ENCODE measurements around the gene FAM3D. TPM values are rescaled to one million over a fixed set of nuclear protein-coding genes. Genes with fewer than 3 reads are reported as not detected.

FAM3D gene
- total RNA-seq, 5 donors from 2014 or later (not counting 1 experiment from before 2014, with no cell fraction given): 0.38 to 0.41 TPM; not detected in 3

GRCh38 chr3:58623961-58624360 is 42.6 kb downstream of the FAM3D start:
- no peak for ATAC-seq (replicated peaks in 1 of 4)
- Mint-ChIP-seq H3K27ac (no peak overlapping the region), H3K4me3 (no peak overlapping the region), H3K36me3 (no peaks in the 10 kb centered on the region), H3K9me3 (no peaks in the 10 kb centered on the region), H3K4me1 (peaks cover 0 to 2% (median 0%) of the 10 kb centered on the region in 3 donors), H3K27me3 (no peaks in the 10 kb centered on the region)
- Histone ChIP-seq H3K36me3 (ENCODE audit: control insufficient read depth in 2 of 2, extremely low read depth in 1 of 2, insufficient read depth in 1 of 2, low read length in 1 of 2) (no peaks in the 10 kb centered on the region), H3K4me1 (ENCODE audit: control insufficient read depth in 1 of 2, extremely low read depth in 1 of 2, insufficient read depth in 2 of 2, low read length in 2 of 2) (no peaks in the 10 kb centered on the region), H3K9me3 (no peaks in the 10 kb centered on the region), H3K4me3 (ENCODE audit: control insufficient read depth in 1 of 2, extremely low read depth in 1 of 2, low read length in 1 of 2) (no peak overlapping the region), H3K27ac (ENCODE audit: low read length) (no peak overlapping the region), H3K27me3 (replicated peaks in 1 of 2; ENCODE audit: control insufficient read depth in 2 of 2, extremely low read depth in 1 of 2, insufficient read depth in 2 of 2, low read length in 1 of 2) (peaks cover 0 to 16% of the 10 kb centered on the region in 2 experiments)
- DNase-seq: no peak
- ChIA-PET POLR2A (no interaction called here), CTCF (no interaction called here)
- 72% methylated on average over 5 of the region's 5 CpGs for WGBS (ENCODE audit: insufficient coverage)

DNA sequence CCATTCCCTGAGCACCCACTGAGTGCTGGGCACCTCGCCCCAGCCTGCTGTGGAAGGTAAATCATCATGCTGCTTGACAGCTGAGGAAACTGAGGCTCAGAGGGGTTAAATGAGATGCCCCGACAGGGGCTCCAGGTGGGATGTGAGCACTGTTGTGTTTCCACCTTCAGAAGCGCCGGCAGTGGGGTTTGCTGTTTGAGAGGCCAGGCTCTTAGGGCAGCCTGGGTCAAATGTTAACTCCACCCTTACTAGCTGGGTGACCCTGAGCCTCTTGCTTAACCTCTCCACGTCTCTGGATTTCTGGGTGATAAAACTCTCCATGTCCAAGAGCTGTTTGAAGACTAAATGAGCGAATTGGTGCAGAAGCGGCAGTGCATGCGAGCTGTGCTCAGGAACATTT is 43.1 kb downstream of the FAM3D start:
- H3K27ac ChIP-seq (ENCODE audit: low read length): no peak overlapping the region
- ChIA-PET POLR2A (no interaction called here), CTCF (no interaction called here)
- H3K4me1 Mint-ChIP-seq: peaks cover 0 to 2% (median 0%) of the 10 kb centered on the region in 3 donors
- H3K4me1 ChIP-seq (ENCODE audit: control insufficient read depth in 1 of 2, extremely low read depth in 1 of 2, insufficient read depth in 2 of 2, low read length in 2 of 2): no peaks in the 10 kb centered on the region
- H3K4me3 Mint-ChIP-seq: no peak overlapping the region
- ATAC-seq (replicated peaks in 1 of 4) (no peak), DNase-seq (no peak)
- no peaks in the 10 kb centered on the region for H3K27me3 Mint-ChIP-seq
- H3K27ac Mint-ChIP-seq: no peak overlapping the region
- WGBS (ENCODE audit: insufficient coverage): 85% methylated on average over 4 of the region's 8 CpGs
- H3K4me3 ChIP-seq (ENCODE audit: control insufficient read depth in 1 of 2, extremely low read depth in 1 of 2, low read length in 1 of 2): no peak overlapping the region
- no peaks in the 10 kb centered on the region for H3K9me3 ChIP-seq
- no peaks in the 10 kb centered on the region for H3K36me3 ChIP-seq (ENCODE audit: control insufficient read depth in 2 of 2, extremely low read depth in 1 of 2, insufficient read depth in 1 of 2, low read length in 1 of 2)
- peaks cover 0 to 16% of the 10 kb centered on the region in 2 experiments for H3K27me3 ChIP-seq (replicated peaks in 1 of 2; ENCODE audit: control insufficient read depth in 2 of 2, extremely low read depth in 1 of 2, insufficient read depth in 2 of 2, low read length in 1 of 2)
- H3K36me3 Mint-ChIP-seq: no peaks in the 10 kb centered on the region
- H3K9me3 Mint-ChIP-seq: no peaks in the 10 kb centered on the region

DNA sequence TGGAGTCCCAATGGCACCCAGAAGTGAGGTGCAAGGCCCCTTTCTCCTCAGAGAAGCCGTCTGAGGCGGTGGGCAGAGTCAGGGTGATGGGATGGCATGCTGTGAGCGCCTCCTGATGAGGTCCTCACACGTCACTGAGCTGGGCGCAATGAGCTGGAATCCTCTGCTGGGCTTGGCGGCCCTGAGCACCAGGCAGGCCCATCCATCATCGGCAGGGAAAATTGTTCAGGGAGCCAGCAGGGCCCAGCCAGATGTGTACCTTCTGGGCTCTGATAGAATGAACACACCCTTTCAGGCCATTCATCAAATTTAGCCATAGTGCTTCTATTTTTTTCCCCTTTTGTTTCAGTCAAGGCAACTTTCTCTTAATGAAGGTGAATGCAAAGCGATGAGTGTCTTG is 43.7 kb downstream of the FAM3D start:
- peaks cover 0 to 2% (median 0%) of the 10 kb centered on the region in 3 donors for H3K4me1 Mint-ChIP-seq
- H3K4me3 Mint-ChIP-seq: no peak overlapping the region
- no peak overlapping the region for H3K27ac Mint-ChIP-seq
- ChIA-PET POLR2A (interaction anchor here in 1 of 2 donors (0.6 kb wide), 1 partner anchor 9 kb away, joined by 9 read pairs; no protein-coding TSS in a partner anchor), CTCF (no interaction called here)
- DNase-seq (no peak), ATAC-seq (replicated peaks in 1 of 4) (no peak)
- WGBS (ENCODE audit: insufficient coverage): 76% methylated on average over 8 of the region's 8 CpGs
- H3K4me3 ChIP-seq (ENCODE audit: control insufficient read depth in 1 of 2, extremely low read depth in 1 of 2, low read length in 1 of 2): no peak overlapping the region
- no peaks in the 10 kb centered on the region for H3K36me3 ChIP-seq (ENCODE audit: control insufficient read depth in 2 of 2, extremely low read depth in 1 of 2, insufficient read depth in 1 of 2, low read length in 1 of 2)
- no peaks in the 10 kb centered on the region for H3K4me1 ChIP-seq (ENCODE audit: control insufficient read depth in 1 of 2, extremely low read depth in 1 of 2, insufficient read depth in 2 of 2, low read length in 2 of 2)
- H3K36me3 Mint-ChIP-seq: no peaks in the 10 kb centered on the region
- H3K27me3 ChIP-seq (replicated peaks in 1 of 2; ENCODE audit: control insufficient read depth in 2 of 2, extremely low read depth in 1 of 2, insufficient read depth in 2 of 2, low read length in 1 of 2): peaks cover 0 to 16% of the 10 kb centered on the region in 2 experiments
- no peaks in the 10 kb centered on the region for H3K9me3 Mint-ChIP-seq
- no peaks in the 10 kb centered on the region for H3K27me3 Mint-ChIP-seq
- H3K9me3 ChIP-seq: no peaks in the 10 kb centered on the region
- no peak overlapping the region for H3K27ac ChIP-seq (ENCODE audit: low read length)

- H3K27ac ChIP-seq (ENCODE audit: low read length): no peak overlapping the region
- H3K9me3 ChIP-seq: no peaks in the 10 kb centered on the region
- H3K36me3 Mint-ChIP-seq: no peaks in the 10 kb centered on the region
- no peak for DNase-seq
- H3K27me3 Mint-ChIP-seq: no peaks in the 10 kb centered on the region
- WGBS (ENCODE audit: insufficient coverage): 100% methylated on average over 2 of the region's 4 CpGs
- peaks cover 0 to 2% (median 0%) of the 10 kb centered on the region in 3 donors for H3K4me1 Mint-ChIP-seq
- ATAC-seq (replicated peaks in 1 of 4): no peak
- no peaks in the 10 kb centered on the region for H3K36me3 ChIP-seq (ENCODE audit: control insufficient read depth in 2 of 2, extremely low read depth in 1 of 2, insufficient read depth in 1 of 2, low read length in 1 of 2)
- H3K27ac Mint-ChIP-seq: no peak overlapping the region
- no peak overlapping the region for H3K4me3 Mint-ChIP-seq
- no peaks in the 10 kb centered on the region for H3K4me1 ChIP-seq (ENCODE audit: control insufficient read depth in 1 of 2, extremely low read depth in 1 of 2, insufficient read depth in 2 of 2, low read length in 2 of 2)
- H3K27me3 ChIP-seq (replicated peaks in 1 of 2; ENCODE audit: control insufficient read depth in 2 of 2, extremely low read depth in 1 of 2, insufficient read depth in 2 of 2, low read length in 1 of 2): peaks cover 0 to 15% of the 10 kb centered on the region in 2 experiments
- CTCF ChIA-PET: interaction anchor here (1.4 to 1.5 kb wide), 2 partner anchors 8 to 9 kb away, joined by 4 to 5 read pairs; no protein-coding TSS in a partner anchor
- no peak overlapping the region for H3K4me3 ChIP-seq (ENCODE audit: control insufficient read depth in 1 of 2, extremely low read depth in 1 of 2, low read length in 1 of 2)
- POLR2A ChIA-PET: interaction anchor here in 1 of 2 donors (0.6 kb wide), 1 partner anchor 9 kb away, joined by 9 read pairs; no protein-coding TSS in a partner anchor
- H3K9me3 Mint-ChIP-seq: no peaks in the 10 kb centered on the region
Observed at GRCh38 chr3:58622436-58622835, 44.1 kb downstream of the FAM3D start.

- Mint-ChIP-seq H3K9me3 (no peaks in the 10 kb centered on the region), H3K4me3 (no peak overlapping the region), H3K27me3 (no peaks in the 10 kb centered on the region), H3K36me3 (no peaks in the 10 kb centered on the region), H3K27ac (no peak overlapping the region), H3K4me1 (peaks cover 0 to 2% (median 0%) of the 10 kb centered on the region in 3 donors)
- no peaks in the 10 kb centered on the region for H3K4me1 ChIP-seq (ENCODE audit: control insufficient read depth in 1 of 2, extremely low read depth in 1 of 2, insufficient read depth in 2 of 2, low read length in 2 of 2)
- POLR2A ChIA-PET: interaction anchor here in 1 of 2 donors (0.5 kb wide), 1 partner anchor 515 kb away, joined by 3 read pairs; no protein-coding TSS in a partner anchor
- DNase-seq (no peak), ATAC-seq (replicated peaks in 1 of 4) (no peak)
- peaks cover 0 to 9% of the 10 kb centered on the region in 2 experiments for H3K27me3 ChIP-seq (replicated peaks in 1 of 2; ENCODE audit: control insufficient read depth in 2 of 2, extremely low read depth in 1 of 2, insufficient read depth in 2 of 2, low read length in 1 of 2)
- H3K36me3 ChIP-seq (ENCODE audit: control insufficient read depth in 2 of 2, extremely low read depth in 1 of 2, insufficient read depth in 1 of 2, low read length in 1 of 2): no peaks in the 10 kb centered on the region
- H3K4me3 ChIP-seq (ENCODE audit: control insufficient read depth in 1 of 2, extremely low read depth in 1 of 2, low read length in 1 of 2): no peak overlapping the region
- WGBS (ENCODE audit: insufficient coverage): 82% methylated on average over 6 of the region's 6 CpGs
- H3K27ac ChIP-seq (ENCODE audit: low read length): no peak overlapping the region
- H3K9me3 ChIP-seq: no peaks in the 10 kb centered on the region
- CTCF ChIA-PET: interaction anchor here (1.4 to 1.5 kb wide), 2 partner anchors 9 to 10 kb away, joined by 4 to 5 read pairs; no protein-coding TSS in a partner anchor
Observed at GRCh38 chr3:58621086-58621830, 45.3 kb downstream of the FAM3D start.

- POLR2A ChIA-PET: no interaction called here
- no peaks in the 10 kb centered on the region for H3K9me3 ChIP-seq
- H3K4me3 ChIP-seq (ENCODE audit: control insufficient read depth in 1 of 2, extremely low read depth in 1 of 2, low read length in 1 of 2): no peak overlapping the region
- Mint-ChIP-seq H3K4me3 (no peak overlapping the region), H3K27ac (no peak overlapping the region), H3K4me1 (peaks cover 0 to 2% (median 0%) of the 10 kb centered on the region in 3 donors), H3K27me3 (no peaks in the 10 kb centered on the region), H3K36me3 (no peaks in the 10 kb centered on the region), H3K9me3 (no peaks in the 10 kb centered on the region)
- peaks cover 0 to 9% of the 10 kb centered on the region in 2 experiments for H3K27me3 ChIP-seq (replicated peaks in 1 of 2; ENCODE audit: control insufficient read depth in 2 of 2, extremely low read depth in 1 of 2, insufficient read depth in 2 of 2, low read length in 1 of 2)
- CTCF ChIA-PET: no interaction called here
- H3K36me3 ChIP-seq (ENCODE audit: control insufficient read depth in 2 of 2, extremely low read depth in 1 of 2, insufficient read depth in 1 of 2, low read length in 1 of 2): no peaks in the 10 kb centered on the region
- H3K27ac ChIP-seq (ENCODE audit: low read length): no peak overlapping the region
- no peak for DNase-seq
- H3K4me1 ChIP-seq (ENCODE audit: control insufficient read depth in 1 of 2, extremely low read depth in 1 of 2, insufficient read depth in 2 of 2, low read length in 2 of 2): no peaks in the 10 kb centered on the region
- WGBS (ENCODE audit: insufficient coverage): 77% methylated on average over 5 of the region's 8 CpGs
- no peak for ATAC-seq (replicated peaks in 1 of 4)
Observed at GRCh38 chr3:58620421-58620820, 46.2 kb downstream of the FAM3D start.
